ENCODE data around the gene SALL3.

Gene SALL3

DNA sequence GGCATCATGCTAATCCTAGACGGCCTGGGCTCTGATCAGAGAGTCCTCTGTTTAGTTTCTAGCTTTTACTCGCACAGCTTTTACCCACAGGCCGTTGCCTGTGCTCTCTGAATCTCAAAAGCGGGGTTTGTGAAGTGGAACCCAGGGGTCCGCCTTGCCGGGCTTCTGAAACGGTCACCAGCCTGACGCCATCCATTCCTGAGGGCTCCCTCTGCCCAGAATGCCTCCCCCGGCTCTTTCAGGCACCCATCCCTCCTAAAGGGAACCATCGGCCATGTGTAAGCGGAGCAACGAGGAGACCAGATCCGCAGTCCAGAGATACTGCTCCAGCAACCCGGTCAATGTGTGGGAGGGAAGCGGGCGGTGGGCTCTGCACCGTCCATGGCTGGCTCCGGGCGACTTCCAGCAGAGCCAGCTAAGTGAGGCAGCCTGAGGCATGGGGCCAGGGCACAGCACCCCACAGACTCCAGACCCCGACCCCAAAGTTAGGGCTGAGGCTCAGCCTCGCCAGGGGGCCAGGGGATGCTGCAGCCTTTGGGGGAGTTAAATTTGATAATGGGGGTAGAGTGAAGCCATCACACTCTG, 28.8 kb downstream of the SALL3 start:
- DNase-seq = no peak

DNA sequence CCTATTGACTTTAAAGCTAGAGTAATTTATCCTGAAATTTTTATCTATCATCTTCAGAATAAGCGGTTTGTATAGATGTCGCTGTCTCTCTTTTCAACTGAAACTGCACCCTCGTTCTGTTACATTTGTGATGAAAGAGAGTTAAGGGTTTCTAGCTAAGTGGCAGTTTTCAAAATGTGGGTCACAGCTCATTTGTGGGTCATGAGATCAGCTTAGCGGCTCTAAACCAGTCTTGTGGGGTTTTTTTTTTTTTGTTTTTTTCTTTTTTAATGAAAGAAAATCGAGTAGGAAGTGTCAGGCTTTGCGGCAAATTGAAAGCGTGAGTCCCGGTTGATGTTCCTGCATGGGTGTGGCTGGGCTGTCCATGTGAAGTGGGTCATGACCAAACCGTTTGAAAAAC, 31.2 kb downstream of the SALL3 start:
- DNase-seq = no peak

DNA sequence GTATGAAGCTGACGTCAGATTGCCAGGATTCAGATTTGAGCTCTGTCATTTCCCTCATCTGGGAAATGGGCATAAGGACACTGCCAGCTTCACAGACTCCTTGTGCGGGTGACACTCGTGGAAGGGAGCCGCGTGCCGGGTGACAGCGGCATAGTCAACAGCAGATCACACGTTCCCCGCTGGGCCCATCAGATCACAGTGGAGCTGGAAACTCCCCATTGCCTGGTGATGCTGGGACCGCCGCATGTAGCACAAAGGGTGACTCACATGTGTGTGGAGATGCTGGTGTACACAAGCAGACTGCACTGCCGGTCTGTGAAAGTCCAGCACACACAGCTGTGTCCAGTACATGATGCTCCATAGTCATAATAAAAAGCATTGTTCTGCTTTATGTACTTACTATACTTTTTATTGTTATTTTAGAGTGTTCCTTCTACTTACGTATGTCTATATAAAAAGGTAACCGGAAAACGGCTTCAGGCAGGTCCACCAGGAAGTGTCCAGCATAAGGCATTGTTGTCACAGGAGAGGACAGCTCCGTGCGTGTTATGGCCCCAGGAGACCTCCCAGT, 31.8 kb downstream of the SALL3 start:
- no peak for DNase-seq

DNA sequence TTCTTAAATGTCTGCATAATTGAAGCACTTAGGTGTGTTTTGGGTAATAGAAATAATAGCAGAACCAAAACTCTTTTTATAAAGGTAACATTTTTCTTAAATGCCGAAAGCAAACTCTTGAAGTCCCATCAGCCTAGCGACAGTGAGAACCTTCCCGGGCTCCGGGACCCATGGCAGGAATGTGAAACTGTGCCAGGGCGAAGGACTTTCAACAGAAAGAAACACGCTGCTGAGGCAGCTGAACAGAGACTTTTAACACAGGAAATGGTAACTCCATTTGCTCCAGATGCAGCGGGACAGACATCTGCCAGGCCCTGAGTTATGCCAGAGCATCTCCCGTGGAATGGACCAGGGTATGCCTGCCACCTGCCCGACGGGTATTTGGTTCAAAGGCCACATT, 34.3 kb downstream of the SALL3 start:
- no peak for DNase-seq

DNA sequence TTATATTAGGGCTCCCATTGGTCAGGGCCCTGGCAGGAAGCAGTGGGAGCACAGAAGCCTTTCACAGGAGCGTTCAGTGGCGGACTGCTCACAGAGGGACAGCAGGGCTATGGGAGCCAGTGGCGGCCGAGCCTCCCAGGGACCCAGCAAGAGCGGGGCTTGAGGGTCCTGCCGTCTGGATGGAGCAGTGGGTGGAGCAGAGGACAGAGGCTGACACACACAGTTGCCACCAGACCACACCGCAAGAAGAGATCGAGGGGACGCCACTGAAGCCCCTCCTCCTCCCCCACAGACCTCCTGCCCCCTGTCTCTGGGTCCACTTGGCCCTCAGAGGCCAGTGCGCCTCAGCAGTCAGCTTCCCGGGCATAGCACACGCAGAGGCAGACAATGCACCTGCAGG, 39.3 kb downstream of the SALL3 start:
- no peak for DNase-seq

DNA sequence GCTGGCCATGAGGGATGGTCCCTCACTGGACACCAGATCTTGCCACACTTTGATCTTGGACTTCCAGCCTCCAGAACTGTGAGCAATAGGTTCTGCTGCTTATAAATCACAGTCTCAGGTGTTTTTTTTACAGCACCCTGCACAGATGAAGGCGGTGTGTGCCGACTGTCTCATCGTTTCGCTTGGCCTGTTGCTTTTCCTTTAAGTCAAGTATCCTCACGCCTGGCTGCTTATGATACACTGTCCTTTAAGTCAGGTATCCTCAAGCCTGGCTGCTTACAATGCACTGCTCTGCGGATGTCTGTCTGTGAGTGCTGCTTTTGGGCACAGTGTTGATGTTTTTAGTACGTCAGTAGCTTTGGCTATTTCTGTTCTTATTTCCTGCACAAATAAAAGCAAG, 40.3 kb downstream of the SALL3 start:
- DNase-seq = no peak

DNA sequence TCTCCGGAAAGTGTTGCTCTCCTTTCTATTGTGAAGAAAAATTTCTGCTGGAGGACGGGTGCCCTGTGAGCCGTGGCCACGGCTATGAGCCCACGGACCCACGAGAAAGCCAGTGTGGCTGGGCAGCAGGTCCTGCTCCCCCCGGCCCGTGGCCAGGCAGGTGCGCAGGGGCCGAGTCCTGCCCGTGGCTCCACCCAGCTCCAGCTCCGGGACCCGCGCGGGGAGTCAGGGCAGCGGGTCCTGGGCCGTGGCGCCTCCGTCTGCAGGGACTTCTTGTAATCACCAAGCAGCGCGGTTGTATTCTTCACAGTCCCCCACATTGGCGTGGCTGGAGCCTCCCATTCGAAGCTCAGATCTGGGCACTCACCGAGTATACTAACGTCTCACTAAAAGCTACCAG, 43.0 kb downstream of the SALL3 start:
- DNase-seq = no peak

DNA sequence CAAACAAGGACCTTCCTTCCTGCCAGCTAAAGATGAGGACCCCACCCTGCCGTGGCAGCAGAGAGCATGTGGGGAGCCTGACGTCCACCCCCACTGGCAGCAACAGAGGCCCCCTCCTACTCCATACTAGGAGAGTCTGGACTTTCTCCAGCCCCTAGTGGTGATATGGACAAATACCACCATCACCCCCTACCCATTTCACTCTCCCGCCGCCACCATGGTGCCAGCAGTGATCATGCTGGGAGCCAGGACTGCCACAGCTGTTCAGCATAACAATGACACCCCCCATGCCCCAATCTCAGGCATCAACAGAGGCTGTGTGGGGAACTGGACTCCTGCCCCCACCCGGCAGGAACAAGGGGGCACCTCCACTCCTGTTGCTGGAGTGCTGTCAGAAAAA, 46.9 kb downstream of the SALL3 start:
- no peak for DNase-seq

DNA sequence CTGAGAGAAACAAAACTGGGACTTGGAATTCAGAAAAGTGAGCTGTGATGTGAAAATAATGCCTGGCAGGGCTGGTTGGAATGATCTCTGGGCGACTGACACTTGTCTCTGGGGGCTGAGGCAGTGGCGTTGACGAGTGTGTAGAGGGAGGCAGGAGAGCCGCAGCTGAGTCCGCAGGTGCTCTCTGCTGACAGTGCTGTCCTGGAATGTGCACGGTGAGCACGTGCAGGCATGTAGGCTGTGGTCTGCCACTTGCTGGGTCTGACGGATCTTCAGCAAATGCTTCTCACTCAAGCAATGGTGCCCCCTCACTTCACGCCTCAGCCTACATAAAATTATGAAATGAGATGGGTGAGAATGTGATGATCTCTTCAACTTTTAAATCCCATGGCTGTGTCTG, 51.1 kb downstream of the SALL3 start:
- no peak for DNase-seq

DNA sequence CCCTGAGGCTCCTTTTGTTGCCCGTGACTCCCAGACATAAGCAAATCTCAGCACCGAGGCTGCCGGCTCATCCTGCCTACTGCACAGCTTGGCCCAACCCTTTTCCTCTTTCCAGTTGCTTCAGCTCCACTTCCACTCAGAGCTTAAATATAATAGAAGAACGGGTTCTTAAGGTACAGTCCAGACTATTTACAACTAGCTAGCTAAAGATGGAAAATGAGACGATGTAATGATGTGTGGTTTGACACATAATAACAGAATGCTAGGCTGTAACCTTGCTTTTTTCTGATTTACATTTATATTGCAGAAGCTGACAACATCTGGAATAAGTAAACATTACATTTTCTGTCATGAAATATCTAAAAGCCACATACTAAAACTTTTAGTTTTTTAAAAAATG, 62.7 kb downstream of the SALL3 start:
- DNase-seq = no peak

DNA sequence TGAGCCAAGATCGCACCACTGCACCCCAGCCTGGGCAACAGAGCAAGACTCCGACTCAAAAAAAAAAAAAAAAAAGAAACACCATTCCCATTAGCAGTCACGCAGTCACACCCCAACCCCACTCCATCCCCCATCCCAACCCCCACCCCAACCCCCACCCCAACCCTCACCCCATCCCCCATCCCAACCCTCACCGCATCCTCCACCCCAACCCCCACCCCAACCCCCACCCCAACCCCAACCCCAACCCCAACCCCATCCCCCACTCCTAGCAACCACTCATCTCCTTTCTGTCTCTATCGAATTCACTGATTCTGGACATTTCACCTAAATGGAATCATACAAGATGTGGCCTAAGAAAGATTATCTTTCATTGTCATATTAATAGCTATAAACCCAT, 63.7 kb downstream of the SALL3 start:
- DNase-seq = no peak

DNA sequence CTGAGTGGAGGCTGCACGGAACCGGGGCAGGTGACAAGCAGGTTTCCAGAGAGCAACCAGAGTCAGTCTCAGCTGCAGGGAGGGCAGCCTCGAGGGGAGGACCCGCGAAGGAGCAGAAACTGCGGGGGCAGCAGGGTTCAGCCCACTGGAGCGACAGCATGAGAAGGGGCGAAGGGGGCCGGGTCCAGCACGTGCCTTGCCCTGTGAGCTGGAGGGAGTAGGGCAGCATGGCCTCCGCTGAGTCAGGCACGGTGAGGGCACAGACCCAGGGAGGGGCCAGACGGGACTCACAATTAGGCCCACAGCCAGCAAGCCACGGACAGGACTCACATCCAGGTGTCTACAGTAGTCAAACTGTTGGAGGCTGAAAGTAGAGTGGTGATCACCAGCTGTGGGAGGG, 66.9 kb downstream of the SALL3 start:
- DNase-seq = no peak

DNA sequence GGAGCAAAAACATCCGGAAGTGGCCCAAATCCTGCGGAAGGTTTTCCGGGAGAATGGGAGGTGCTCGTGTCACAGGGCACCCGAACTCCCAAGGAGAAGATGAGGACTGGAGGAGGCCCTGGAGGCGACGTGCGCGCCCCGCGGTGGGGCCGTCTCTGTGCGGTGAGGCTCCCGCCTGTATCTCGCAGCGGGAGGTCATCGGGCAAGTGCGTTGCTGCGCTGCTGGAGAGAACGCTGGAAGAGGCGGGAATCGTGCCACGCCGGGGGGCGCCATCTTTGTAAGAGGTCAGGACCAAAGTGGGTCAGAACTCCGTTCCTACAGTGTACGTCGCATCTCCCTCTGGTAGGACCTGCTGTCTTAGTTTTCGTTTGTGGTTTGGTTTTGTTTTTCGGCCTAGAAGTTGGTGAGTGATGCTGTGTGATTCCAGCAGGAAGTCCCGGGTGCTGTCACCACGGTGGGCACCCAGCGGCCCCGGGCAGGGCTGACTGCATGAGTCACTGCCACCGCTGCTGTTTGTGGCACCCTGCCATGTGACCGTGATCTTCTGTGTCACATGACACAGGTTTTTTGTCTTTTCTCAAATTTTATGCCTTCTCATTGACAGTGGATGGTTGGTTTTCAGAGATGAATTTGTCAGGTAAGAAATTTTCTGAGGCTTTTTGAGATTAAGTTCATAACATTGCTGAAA, 68.1 kb downstream of the SALL3 start:
- DNase-seq = no peak

DNA sequence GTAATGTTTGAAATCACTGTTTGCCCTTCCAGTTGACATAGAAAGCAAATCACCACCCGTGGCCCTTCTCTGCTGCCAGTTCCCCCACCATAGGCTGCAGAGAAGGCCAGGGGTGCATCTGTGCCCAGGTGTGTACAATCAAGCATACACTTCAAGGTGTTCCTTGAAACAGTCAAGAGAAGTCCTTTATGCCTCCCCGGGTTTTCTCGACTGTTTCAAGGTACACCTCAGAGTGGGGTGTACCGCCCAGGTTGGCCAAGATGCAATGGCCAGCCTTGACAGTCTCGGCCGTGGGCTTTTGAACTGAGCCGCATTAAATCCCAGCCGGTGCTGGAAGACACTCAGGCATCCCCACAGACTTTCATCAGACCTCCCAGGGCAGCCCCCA, 68.6 kb downstream of the SALL3 start:
- no peak for DNase-seq

DNA sequence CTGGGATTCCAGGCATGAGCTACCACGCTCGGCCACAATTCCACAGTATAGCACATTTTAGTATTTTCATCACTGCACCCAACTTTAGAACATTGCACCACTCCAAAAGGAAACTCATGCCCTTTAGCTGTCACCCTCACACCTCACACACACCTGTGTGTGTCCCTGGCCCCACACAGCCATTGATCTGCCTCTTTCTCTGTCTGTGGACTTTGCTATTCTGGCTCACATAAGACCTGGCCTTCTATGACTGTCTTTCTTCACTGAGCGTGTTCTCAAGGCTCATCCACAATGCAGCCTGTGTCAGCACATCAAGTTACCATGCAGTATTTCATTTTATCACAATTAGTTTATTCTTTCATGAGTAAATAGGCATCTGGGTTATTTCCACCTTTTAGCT, 69.9 kb downstream of the SALL3 start:
- no peak for DNase-seq
